Left renal cortex interstitium (tissue), 4 donors: Measurements from ENCODE around the gene DUSP22. TPM values are rescaled to one million over a fixed set of nuclear protein-coding genes. Genes with fewer than 3 reads are reported as not detected.
"Not testable (repeated sequence)": the region's sequence is repeated elsewhere in the genome, so short reads cannot be mapped to it uniquely, and the experiment has no call there.

ENCODE experiments used
- DNase-seq, 4 donors: peaks; one replicate each; pipeline ENCODE4 v3.0.0-alpha.2; 2013; ENCODE audit warnings: low read depth in 4 of 4, low spot score in 2 of 4, missing footprints in 1 of 4
- polyA plus RNA-seq, 4 donors: library from polyadenylated mRNA; unstranded; fragments of 120-200 nt; gene quantifications; one replicate each; pipeline ENCODE4 v1.2.1, GENCODE V29; 2013; ENCODE audit not compliant: insufficient read length in 4 of 4

The DUSP22 gene
- polyA plus RNA-seq, 4 donors, result 22.2 to 25.0 (median 23.2) TPM

DNA sequence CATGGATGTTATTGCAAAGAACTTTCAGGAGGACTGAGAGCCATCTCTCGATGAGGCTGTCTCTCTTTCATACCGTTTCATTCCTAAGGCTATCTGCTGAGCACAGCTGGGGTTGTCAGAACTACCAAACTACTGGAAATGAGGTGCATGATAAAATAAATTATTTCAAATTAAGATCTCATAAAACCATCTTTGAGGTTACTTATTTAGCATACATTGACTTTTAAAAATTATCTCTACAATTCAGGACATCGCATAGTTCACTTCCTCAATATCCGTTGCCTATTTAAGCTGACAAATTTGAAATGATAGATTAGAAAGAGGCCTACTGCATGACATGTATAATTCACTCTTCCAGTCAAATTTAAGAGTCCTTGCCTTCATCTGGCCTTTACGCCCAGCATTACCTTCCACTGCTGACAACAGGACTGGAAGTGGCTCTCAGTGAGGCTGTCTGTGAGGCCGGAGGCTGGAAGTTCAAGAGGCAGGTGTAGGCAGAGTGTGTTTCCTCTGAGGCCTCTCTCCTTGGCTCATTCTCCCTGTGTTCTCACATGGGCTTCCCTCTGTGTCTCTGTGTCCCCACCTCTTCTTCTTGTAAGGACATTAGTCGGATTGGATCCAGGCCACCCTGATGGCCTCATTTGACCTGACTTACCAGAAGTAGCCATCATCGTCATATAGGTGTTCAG lies 12.8 kb upstream of the DUSP22 start:
- no peak for DNase-seq

- no peak for DNase-seq
These were observed 11.4 kb upstream of the DUSP22 start for GRCh38 chr6:280775-281468.

GRCh38 chr6:281469-282103 lies 10.7 kb upstream of the DUSP22 start:
- DNase-seq, result no peak

DNA sequence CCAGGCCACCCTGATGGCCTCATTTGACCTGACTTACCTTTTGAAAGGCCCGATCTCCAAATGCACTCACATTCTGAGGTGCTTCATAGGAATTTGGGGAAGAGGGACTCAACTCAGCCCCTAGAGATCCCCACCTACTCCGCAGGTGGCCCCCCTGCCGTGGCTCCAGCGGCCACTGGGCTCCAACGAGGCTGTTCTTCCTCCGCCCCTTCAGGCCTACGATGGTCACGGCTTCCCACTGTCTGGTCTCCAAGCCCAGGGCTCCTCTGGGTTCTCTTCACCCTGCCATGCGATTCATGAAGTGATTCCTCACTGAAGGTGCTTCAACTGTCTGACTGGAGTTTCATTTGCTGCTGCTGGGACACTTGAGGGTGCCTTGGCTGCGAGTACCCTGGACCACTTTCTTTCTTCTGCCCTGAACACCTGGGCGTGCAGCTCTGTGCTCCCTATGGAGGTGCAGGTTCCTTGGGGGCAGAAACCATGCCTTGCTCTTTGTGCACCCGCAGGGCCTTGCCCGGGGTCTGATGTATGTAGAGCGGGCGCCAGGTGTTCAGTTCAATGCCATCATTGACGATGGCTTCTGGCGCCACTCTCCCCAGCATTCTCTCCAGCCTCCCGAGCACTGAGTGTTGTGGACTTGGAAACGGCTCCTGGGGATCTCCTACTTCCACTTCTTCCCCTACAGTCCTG lies 10.0 kb upstream of the DUSP22 start:
- no peak for DNase-seq

GRCh38 chr6:282867-283416 lies 9.3 kb upstream of the DUSP22 start:
- no peak for DNase-seq

DNA sequence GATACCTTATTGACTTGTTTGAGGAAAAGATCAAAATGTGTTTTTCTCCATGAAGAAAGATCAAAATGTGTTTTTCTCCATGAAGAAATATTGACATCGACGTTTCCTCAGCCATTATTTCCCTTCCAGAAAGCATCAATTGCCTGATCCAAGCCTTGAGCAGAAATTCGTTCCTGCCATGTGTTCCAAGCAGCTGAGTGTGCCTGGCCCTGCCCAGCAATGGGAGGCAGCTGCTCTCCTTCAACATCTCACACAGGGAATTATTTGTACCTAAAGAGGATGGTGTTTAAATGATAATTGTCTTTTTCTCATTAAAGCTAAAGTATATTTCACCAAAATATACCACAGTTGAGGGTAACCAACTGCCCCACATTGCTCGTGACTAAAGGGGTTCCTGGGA lies 7.8 kb upstream of the DUSP22 start:
- no peak for DNase-seq

DNA sequence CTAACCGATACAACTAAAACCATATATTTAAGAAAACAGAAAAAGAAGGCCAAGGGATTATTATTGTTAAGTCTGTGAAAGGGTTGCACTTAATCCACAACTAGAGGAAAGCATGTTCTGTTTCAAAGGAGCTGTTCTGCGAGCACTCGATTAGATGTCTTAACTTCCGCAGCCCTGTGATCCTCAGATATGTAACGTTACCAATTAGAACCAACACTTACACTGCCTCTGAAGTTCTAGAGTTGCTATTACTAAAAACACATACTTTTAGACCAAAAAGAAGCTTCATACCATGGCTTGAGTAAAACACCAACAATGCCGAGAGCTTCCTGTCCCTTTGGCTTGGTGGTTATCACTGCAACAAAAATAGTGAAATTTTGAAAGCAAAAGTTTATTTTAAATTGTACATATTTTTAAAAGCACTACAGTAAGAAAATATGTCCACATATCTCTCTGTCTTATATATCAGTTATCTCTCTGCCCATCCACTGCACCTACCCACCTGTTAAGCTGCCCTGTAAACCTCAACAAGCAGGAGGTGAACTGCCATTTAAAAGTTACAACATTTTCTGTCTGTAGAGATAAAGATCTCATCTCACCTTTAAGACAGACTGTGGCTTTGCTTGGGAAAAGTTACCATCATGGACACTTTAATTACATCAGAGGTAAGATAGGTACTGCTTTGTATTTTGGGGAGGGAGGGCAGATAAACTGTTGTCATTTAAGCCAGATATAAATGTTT lies 7.1 kb upstream of the DUSP22 start:
- no peak for DNase-seq

- not testable (repeated sequence) for DNase-seq
These were observed 6.4 kb upstream of the DUSP22 start for GRCh38 chr6:285902-286301.

DNA sequence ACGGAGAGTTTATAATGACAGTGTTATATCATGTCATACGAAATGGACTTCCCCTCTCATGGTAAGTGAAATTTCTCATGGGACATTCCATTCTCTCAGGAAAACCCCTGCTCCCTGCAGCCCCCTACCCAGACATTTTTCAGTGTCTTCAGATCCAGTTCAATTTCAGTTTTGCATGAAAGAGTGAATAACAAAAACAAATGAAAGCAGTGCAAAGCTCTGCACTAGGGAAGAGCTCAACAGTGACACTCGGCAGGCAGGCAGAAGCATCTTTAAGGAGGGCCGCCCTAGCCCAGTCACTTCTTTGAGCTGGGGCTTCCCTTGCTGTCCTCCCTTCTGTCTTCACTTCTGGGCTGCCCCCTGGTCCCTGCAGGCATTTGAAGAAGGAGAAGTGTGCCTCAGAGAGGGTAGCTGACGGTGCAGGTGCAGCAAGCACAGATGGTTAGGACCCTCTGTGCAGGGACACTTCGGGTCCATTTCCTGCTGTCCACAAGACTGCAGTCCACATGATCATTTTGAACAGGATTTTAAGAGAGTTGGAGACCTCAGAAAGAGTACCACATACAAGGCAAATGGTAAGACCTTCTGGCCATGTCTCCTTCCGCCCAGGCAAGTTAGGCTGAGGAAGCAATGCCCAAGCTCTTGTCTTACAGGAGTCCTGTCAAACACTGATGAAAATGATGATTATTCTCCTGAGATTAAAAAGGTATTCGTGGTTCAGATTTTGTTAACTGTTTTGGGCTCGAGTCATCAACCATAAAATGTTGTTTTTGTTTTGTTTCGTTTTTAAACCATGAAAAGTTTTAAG lies 5.4 kb upstream of the DUSP22 start:
- no peak for DNase-seq

GRCh38 chr6:287489-287860 lies 4.8 kb upstream of the DUSP22 start:
- DNase-seq, result no peak

- no peak for DNase-seq
These were observed 3.4 kb upstream of the DUSP22 start for GRCh38 chr6:288866-289265.

- DNase-seq, result no peak
These were observed 2.0 kb upstream of the DUSP22 start for GRCh38 chr6:290111-290922.

DNA sequence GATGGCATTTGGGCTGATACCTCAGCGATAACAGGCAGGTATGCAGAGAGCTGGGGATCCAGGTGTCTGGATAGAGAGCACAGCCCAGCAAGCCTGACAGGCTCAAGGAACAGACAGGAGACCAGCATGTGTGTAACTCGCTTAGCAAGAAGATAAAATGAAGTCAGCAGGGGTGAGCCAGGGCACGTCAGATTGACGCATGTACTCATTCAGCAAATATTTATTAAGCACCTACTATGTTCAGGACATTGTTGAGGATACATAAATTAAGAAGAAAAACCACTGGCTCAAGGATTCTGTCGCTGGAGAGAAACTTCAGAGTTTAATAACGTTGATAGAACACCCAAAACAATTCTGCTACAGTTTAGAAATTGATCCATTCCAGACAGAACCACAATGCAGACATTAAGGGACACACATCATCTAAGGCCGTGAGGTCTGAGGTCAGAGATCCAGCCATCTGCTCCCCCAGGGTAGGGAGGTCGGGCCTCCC lies 1.0 kb upstream of the DUSP22 start:
- no peak for DNase-seq

GRCh38 chr6:292506-293192 lies 362 bp downstream of the DUSP22 start:
- DNase-seq, result peak in 2 of 4 donors; percentile 34 to 47

DNA sequence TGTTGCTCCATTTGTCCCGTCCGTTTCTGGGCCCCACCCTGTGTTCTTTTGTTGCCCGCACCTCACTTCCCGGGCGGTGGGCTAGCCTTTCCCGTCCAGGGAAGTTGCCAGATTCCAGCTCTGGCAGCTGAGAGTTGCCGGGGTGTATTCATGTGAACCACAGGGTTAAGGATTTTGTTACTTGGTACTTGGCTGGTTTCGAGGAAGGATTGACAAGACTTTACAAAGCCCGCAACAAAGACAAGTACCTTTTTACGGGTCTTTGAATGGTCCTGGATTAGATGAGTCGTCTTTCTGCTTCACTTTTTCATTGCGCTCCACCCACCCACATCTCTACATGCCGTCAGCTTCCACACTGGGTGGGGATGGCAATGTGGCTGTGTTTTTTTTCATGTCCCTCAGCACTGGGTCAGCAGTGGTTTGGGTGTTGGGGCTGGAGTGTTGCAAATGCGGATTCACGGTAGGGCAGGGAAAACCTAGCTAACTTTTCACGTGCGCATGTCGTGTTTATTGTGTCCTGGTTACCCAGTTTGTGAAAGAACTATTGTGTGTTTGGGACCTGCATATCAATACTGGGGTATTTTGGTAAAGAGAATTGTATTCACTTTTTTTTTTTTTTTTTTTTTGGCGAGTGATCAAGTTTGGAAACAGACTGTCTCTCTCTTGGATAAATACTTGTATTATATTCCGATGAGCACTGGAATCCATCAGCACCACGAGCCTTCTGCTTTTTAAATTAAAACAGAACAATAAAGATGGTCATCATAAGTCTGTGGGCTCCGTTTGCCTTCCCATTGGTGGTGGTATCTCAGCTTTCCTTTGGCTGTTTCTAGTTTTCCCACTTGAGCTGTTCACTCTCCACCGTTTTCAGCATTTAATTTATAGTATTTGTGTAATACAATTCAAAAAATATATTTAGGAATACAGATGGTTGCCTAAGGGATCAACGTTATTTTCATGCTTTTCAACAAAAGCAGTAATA lies 1.2 kb downstream of the DUSP22 start:
- DNase-seq, result peak in 2 of 4 donors; percentile 31 to 43

DNA sequence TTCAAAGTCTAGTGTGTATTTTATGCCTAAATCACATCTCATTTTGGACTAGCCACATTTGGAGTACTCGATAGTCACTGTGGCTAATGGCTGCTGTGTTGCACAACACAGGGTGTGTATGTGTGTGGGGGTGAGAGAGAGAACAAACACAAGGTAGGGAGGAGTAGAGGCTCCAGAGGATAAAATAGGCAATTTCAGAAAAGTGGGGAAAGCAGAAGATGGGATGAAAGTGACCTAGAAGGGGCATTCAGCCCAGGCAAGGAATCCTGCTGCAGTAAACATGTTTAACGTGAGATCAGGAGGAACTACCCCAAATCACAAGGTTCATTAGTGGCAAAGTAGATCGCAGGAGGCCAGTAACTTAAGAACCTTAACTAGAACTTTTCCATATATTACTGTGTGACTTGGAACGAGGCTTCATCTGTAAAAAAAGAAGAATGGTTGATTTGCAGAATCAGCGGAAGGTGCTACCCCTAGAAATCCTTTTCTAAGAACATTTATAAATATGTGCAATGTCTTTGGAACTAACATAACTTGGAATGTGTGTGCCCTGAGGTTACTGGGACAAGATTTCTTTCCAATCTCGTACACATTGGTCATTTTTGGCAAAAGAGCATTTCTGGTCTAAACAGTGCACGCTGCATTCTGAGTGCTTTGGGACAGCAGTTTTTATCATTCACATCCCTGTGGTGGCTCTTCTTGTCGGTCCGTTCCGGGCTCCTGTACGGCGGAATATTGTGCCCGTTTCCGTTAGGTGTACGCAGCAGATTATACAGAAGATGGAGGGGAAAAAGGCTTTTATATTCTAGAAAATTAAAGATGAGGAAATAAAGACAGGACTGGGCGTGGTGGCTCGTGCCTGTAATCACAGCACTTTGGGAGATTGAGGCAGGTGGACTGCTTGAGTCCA lies 2.6 kb downstream of the DUSP22 start:
- DNase-seq, result no peak
